CD14-positive monocyte (primary cell): ENCODE results near the gene TNFSF8. TPM values are rescaled to one million over a fixed set of nuclear protein-coding genes. Genes with fewer than 3 reads are reported as not detected.
A peak's percentile ranks its signal among the peaks of the same experiment; 100 is the strongest.

ENCODE experiments used
- DNase-seq, 3 donors: peaks; one replicate each; pipeline ENCODE4 v3.0.0-alpha.2; 2011 to 2022
- H2AFZ ChIP-seq: 2 replicates; pipeline ENCODE4 v1.6.0; 2012; ENCODE audit warnings: mild to moderate bottlenecking, low read depth, low read length, inconsistent platforms; ENCODE audit not compliant: insufficient read depth, poor library complexity, severe bottlenecking
- H3K27ac ChIP-seq, 2 donors: 1 replicate in 1 of 2; 2 replicates in 1 of 2; pipeline ENCODE4 v1.5.1; 2012 to 2013; ENCODE audit warnings: low read length in 2 of 2, control low read depth in 1 of 2, inconsistent platforms in 1 of 2, low read depth in 1 of 2, mild to moderate bottlenecking in 1 of 2
- H3K27me3 ChIP-seq, 2 donors: one replicate each; pipeline versions ENCODE4 v1.6.0 to v1.6.1; 2011 to 2013; ENCODE audit warnings: low read length in 2 of 2; ENCODE audit not compliant: control insufficient read depth in 2 of 2, insufficient read depth in 2 of 2
- H3K36me3 ChIP-seq, 2 donors: replicated peaks in 1 of 2; 1 replicate in 1 of 2; 2 replicates in 1 of 2; pipeline versions ENCODE4 v1.5.1 to v1.6.1; 2012 to 2013; ENCODE audit warnings: low read length in 2 of 2, control low read depth in 1 of 2, inconsistent platforms in 1 of 2, mild to moderate bottlenecking in 1 of 2; ENCODE audit not compliant: insufficient read depth in 2 of 2, control insufficient read depth in 1 of 2
- H3K4me1 ChIP-seq, 2 donors: 1 replicate in 1 of 2; 2 replicates in 1 of 2; pipeline versions ENCODE4 v1.5.1 to v1.6.1; 2012 to 2013; ENCODE audit warnings: low read length in 2 of 2, control low read depth in 1 of 2, inconsistent platforms in 1 of 2, mild to moderate bottlenecking in 1 of 2, moderate library complexity in 1 of 2; ENCODE audit not compliant: insufficient read depth in 2 of 2, control insufficient read depth in 1 of 2
- H3K4me2 ChIP-seq: replicated peaks from 2 replicates; pipeline ENCODE3; 2012; ENCODE audit warnings: low read length, moderate library complexity, mild to moderate bottlenecking; ENCODE audit not compliant: poor library complexity, severe bottlenecking; ENCODE audit errors: extremely low read depth
- H3K4me3 ChIP-seq, 3 experiments: fragments of 200-600 bp in 1 of 3; sonication (generic) in 1 of 3; replicated peaks in 1 of 3; 1 replicate in 2 of 3; 2 replicates in 1 of 3; pipeline ENCODE4 v1.5.1; 2011 to 2013; ENCODE audit warnings: low read length in 3 of 3, mild to moderate bottlenecking in 3 of 3, control low read depth in 2 of 3, low read depth in 2 of 3, inconsistent platforms in 1 of 3, moderate library complexity in 1 of 3
- H3K79me2 ChIP-seq: 2 replicates; pipeline ENCODE4 v1.6.0; 2012; ENCODE audit warnings: mild to moderate bottlenecking, control low read depth, inconsistent platforms, low read length, moderate library complexity; ENCODE audit not compliant: insufficient read depth
- H3K9ac ChIP-seq: 2 replicates; pipeline ENCODE4 v1.6.0; 2017; ENCODE audit warnings: low read length, mild to moderate bottlenecking; ENCODE audit not compliant: insufficient read depth, poor library complexity, severe bottlenecking
- H3K9me3 ChIP-seq, 2 donors: replicated peaks in 1 of 2; 1 replicate in 1 of 2; 2 replicates in 1 of 2; pipeline versions ENCODE4 v1.5.1 to v1.6.1; 2012 to 2013; ENCODE audit warnings: low read length in 2 of 2, control low read depth in 1 of 2; ENCODE audit not compliant: control insufficient read depth in 1 of 2, insufficient read depth in 1 of 2
- H4K20me1 ChIP-seq: 2 replicates; pipeline ENCODE4 v1.6.0; 2012; ENCODE audit warnings: mild to moderate bottlenecking, low read length, control low read depth, moderate library complexity; ENCODE audit not compliant: insufficient read depth
- H3K27ac Mint-ChIP-seq, 7 donors: one replicate each; pipeline ENCODE4 v1.8.0; 2020; ENCODE audit warnings: mild to moderate bottlenecking in 7 of 7, mixed read lengths in 7 of 7, moderate library complexity in 6 of 7, inconsistent platforms in 2 of 7
- H3K27me3 Mint-ChIP-seq, 3 donors: one replicate each; pipeline ENCODE4 v1.8.0; 2021 to 2022; ENCODE audit warnings: low read depth in 3 of 3, mild to moderate bottlenecking in 3 of 3, mixed read lengths in 3 of 3, moderate library complexity in 3 of 3, inconsistent platforms in 1 of 3
- H3K36me3 Mint-ChIP-seq, 2 donors: one replicate each; pipeline ENCODE4 v1.8.0; 2020; ENCODE audit warnings: mixed read lengths in 2 of 2, inconsistent platforms in 1 of 2, mild to moderate bottlenecking in 1 of 2
- H3K4me1 Mint-ChIP-seq: one replicate; pipeline ENCODE4 v1.8.0; 2020; ENCODE audit warnings: mild to moderate bottlenecking, mixed read lengths
- H3K4me3 Mint-ChIP-seq, 2 donors: one replicate each; pipeline ENCODE4 v1.8.0; 2020; ENCODE audit warnings: mild to moderate bottlenecking in 2 of 2, mixed read lengths in 2 of 2, moderate library complexity in 1 of 2
- H3K9me3 Mint-ChIP-seq, 7 donors: one replicate each; pipeline ENCODE4 v1.8.0; 2020 to 2022; ENCODE audit warnings: mixed read lengths in 7 of 7, mild to moderate bottlenecking in 6 of 7, moderate library complexity in 6 of 7, inconsistent platforms in 2 of 7
- WGBS: methylation state at CpG from one replicate; pipeline ENCODE4 v1.1.5; 2013; ENCODE audit warnings: missing lambda C conversion rate; ENCODE audit not compliant: insufficient coverage; 5-methylcytosine and 5-hydroxymethylcytosine counted together
- intact Hi-C, 2 donors: fragments of 100-400 bp; cut with micrococcal nuclease; formaldehyde crosslinking; loops; one replicate each; pipeline versions ENCODE4 v1.15.0 to v1.15.1; 2023
- polyA plus RNA-seq, 3 donors: library from polyadenylated mRNA; depleted of rRNA in 1 of 3; unstranded in 2 of 3; stranded (reverse) in 1 of 3; fragments of 300-500 nt in 2 of 3; fragments of >200 nt in 1 of 3; fragmentation: Illumina TruSeq in 2 of 3; gene quantifications; 1 replicate in 2 of 3; 2 replicates in 1 of 3; pipeline ENCODE4 v1.2.3, GENCODE V29; 2012 to 2021
- TF ChIP-seq, protein P1 (sequence below): fragments of 200-600 bp; IDR thresholded peaks from one replicate; pipeline ENCODE4 v1.8.0; 2022; ENCODE audit warnings: antibody characterized with exemption, mild to moderate bottlenecking

Gene TNFSF8
- polyA plus RNA-seq, 3 donors: 27.8 to 42.9 (median 34.0) TPM

DNA sequence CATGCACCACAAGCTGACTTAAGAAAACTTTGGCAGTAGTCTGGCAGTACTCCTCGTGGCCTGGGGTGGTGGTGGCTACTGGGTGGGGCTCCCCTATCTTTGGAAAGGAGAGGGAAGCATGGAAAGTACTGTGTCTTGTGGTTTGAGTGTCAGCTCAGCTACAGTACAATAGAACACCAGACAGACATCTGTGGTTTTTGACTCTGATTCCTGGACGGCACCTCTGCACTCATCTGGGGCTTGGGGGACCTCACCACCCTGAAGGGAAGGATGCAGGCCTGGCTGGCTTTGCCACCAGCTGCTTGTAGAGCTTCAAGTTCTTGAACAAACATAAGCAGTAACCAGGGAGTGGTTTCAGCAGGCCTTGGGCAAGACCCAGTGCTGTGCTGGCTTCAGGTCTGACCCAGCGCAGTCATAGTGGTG lies 40.6 kb downstream of the TNFSF8 start:
- Histone ChIP-seq H3K27ac (no peak overlapping the region), H3K9me3 (peaks cover 8 to 13% of the 10 kb centered on the region in 2 donors), H3K36me3 (no peaks in the 10 kb centered on the region), H3K27me3 (no peaks in the 10 kb centered on the region), H3K4me2 (no peak overlapping the region), H4K20me1 (no peaks in the 10 kb centered on the region), H3K4me3 (no peak overlapping the region), H3K79me2 (no peaks in the 10 kb centered on the region), H2AFZ (no peak overlapping the region), H3K4me1 (peaks cover 30 to 38% of the 10 kb centered on the region in 2 donors), H3K9ac (no peak overlapping the region)
- WGBS: 27% methylated on average over 3 of the region's 3 CpGs
- Mint-ChIP-seq H3K36me3 (peaks cover 6% of the 10 kb centered on the region in 2 donors), H3K27ac (peak overlapping the region in 5 of 7 donors; percentile 53 to 84 (median 79)), H3K4me1 (peaks cover 41% of the 10 kb centered on the region), H3K9me3 (peaks cover 6 to 20% (median 16%) of the 10 kb centered on the region in 7 donors), H3K27me3 (peaks cover 0 to 1% (median 0%) of the 10 kb centered on the region in 3 donors), H3K4me3 (peak overlapping the region in 1 of 2 donors; percentile 21)
- intact Hi-C loops: loop anchor here in 1 of 2 donors (5.0 to 10.0 kb wide), 2 partner anchors 67 to 85 kb away; partner anchors contain the start of gene TNFSF15
- TF ChIP-seq, protein P1, sequence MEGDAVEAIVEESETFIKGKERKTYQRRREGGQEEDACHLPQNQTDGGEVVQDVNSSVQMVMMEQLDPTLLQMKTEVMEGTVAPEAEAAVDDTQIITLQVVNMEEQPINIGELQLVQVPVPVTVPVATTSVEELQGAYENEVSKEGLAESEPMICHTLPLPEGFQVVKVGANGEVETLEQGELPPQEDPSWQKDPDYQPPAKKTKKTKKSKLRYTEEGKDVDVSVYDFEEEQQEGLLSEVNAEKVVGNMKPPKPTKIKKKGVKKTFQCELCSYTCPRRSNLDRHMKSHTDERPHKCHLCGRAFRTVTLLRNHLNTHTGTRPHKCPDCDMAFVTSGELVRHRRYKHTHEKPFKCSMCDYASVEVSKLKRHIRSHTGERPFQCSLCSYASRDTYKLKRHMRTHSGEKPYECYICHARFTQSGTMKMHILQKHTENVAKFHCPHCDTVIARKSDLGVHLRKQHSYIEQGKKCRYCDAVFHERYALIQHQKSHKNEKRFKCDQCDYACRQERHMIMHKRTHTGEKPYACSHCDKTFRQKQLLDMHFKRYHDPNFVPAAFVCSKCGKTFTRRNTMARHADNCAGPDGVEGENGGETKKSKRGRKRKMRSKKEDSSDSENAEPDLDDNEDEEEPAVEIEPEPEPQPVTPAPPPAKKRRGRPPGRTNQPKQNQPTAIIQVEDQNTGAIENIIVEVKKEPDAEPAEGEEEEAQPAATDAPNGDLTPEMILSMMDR: no peak
- peak in 1 of 3 donors; percentile 43 for DNase-seq

DNA sequence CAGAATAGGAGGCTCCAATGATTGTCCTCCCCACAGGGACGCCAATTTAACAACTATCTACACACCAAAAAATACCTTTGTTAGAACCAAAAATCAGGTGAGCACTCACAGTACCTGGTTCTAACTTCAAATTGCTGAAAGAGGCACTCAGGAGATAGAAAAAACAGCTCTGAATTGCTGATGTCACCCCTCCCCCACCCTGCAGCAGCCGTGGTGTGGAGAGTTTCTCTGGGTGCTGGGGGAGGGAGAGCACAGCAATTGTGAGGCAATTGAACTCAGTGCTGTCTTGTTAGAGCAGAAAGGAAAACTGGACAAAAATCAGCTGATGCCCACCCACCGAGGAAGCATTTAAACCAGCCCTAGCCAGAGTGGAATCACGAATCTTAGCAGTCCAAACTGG lies 41.8 kb downstream of the TNFSF8 start:
- no peak for DNase-seq
- H3K27me3 Mint-ChIP-seq: no peaks in the 10 kb centered on the region

More for the DNA sequence above, 41.8 kb downstream of the TNFSF8 start:
- Histone ChIP-seq H3K4me2 (no peak overlapping the region), H3K27ac (no peak overlapping the region), H3K4me1 (peaks cover 18 to 32% of the 10 kb centered on the region in 2 donors), H3K36me3 (no peaks in the 10 kb centered on the region), H3K79me2 (no peaks in the 10 kb centered on the region), H3K9ac (no peak overlapping the region), H2AFZ (no peak overlapping the region), H4K20me1 (no peaks in the 10 kb centered on the region), H3K4me3 (no peak overlapping the region), H3K9me3 (peaks cover 17 to 18% of the 10 kb centered on the region in 2 donors), H3K27me3 (no peaks in the 10 kb centered on the region)
- WGBS: 96% methylated on average over 2 of the region's 4 CpGs
- no peak overlapping the region for H3K4me3 Mint-ChIP-seq
- intact Hi-C loops: no loop called here
- peaks cover 4 to 6% of the 10 kb centered on the region in 2 donors for H3K36me3 Mint-ChIP-seq
- H3K27ac Mint-ChIP-seq: peak overlapping the region in 1 of 7 donors; percentile 11
- peaks cover 16 to 31% (median 25%) of the 10 kb centered on the region in 7 donors for H3K9me3 Mint-ChIP-seq
- TF ChIP-seq, protein P1: no peak
- H3K4me1 Mint-ChIP-seq: peaks cover 29% of the 10 kb centered on the region
